Right atrium auricular region (tissue), 2 donors: ENCODE data around the gene PDE6A. TPM values are rescaled to one million over a fixed set of nuclear protein-coding genes. Genes with fewer than 3 reads are reported as not detected.
A peak's percentile ranks its signal among the peaks of the same experiment; 100 is the strongest.

Experiments
- DNase-seq: peaks from one replicate; pipeline ENCODE4 v3.0.0-alpha.2; 2019; ENCODE audit warnings: low spot score
- H3K27ac ChIP-seq, 2 donors: fragments of 200-600 bp; sonication (generic); 1 replicate in 1 of 2; 2 replicates in 1 of 2; pipeline ENCODE4 v1.5.1; 2016 to 2019
- H3K27me3 ChIP-seq, 2 donors: fragments of 200-600 bp; sonication (generic); one replicate each; pipeline versions ENCODE4 v1.5.1 to v1.6.0; 2017 to 2019
- H3K36me3 ChIP-seq: fragments of 200-600 bp; sonication (generic); one replicate; pipeline ENCODE4 v1.5.1; 2016
- H3K4me1 ChIP-seq, 2 donors: fragments of 200-600 bp; sonication (generic); one replicate each; pipeline versions ENCODE4 v1.5.1 to v1.6.0; 2017 to 2019
- H3K4me3 ChIP-seq, 2 donors: fragments of 200-600 bp; sonication (generic); 1 replicate in 1 of 2; 2 replicates in 1 of 2; pipeline ENCODE4 v1.5.1; 2017 to 2019; ENCODE audit warnings: mild to moderate bottlenecking in 1 of 2, moderate library complexity in 1 of 2
- H3K9me3 ChIP-seq, 2 donors: fragments of 200-600 bp; sonication (generic); one replicate each; pipeline ENCODE4 v1.5.1; 2019
- total RNA-seq, 2 donors: library from RNA; depleted of rRNA; stranded (reverse); fragments of >200 nt; gene quantifications; one replicate each; pipeline ENCODE4 v1.1.0, GENCODE V29; 2016
- TF ChIP-seq, protein P1 (sequence below), 2 donors: fragments of 200-600 bp; sonication (generic); IDR thresholded peaks; one replicate each; pipeline ENCODE4 v1.5.1; 2019; ENCODE audit warnings: antibody characterized with exemption in 2 of 2

Gene PDE6A
- total RNA-seq, result under 1 TPM in 1 of 2 donors, not detected in 1; 0.08 TPM

DNA sequence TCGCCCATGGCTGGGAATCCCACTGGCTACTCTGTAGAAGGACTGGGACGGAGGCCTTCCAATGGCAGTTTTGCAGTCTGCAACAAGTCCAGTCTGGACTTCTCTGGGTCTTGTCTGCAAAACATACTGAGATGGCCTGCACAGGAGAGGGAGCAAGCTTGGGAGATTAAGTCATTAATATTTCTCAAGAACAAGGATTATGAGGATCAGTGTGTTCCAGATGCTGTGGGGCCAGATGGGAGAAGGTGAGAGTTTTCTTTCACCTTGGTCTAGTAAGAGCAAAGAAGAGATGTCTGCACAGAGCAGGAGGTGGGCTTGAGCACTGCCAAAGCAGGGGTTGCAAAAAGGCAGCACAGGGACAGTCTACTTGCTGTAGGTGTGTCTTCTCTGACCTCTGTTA, at the start of gene PDE6A:
Gene PDE6A (minus strand): TSS at position 128 of the 400 bp plus-strand sequence. CDS start 120 bp downstream, at position 8.
- H3K36me3 ChIP-seq, result no peaks in the 10 kb centered on the region
- no peak for DNase-seq
- TF ChIP-seq, protein P1, sequence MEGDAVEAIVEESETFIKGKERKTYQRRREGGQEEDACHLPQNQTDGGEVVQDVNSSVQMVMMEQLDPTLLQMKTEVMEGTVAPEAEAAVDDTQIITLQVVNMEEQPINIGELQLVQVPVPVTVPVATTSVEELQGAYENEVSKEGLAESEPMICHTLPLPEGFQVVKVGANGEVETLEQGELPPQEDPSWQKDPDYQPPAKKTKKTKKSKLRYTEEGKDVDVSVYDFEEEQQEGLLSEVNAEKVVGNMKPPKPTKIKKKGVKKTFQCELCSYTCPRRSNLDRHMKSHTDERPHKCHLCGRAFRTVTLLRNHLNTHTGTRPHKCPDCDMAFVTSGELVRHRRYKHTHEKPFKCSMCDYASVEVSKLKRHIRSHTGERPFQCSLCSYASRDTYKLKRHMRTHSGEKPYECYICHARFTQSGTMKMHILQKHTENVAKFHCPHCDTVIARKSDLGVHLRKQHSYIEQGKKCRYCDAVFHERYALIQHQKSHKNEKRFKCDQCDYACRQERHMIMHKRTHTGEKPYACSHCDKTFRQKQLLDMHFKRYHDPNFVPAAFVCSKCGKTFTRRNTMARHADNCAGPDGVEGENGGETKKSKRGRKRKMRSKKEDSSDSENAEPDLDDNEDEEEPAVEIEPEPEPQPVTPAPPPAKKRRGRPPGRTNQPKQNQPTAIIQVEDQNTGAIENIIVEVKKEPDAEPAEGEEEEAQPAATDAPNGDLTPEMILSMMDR (IDR thresholded peaks at IDR 0.05), result no peak

GRCh38 chr5:149993471-149993870, 48.9 kb upstream of the PDE6A start:
- Histone ChIP-seq H3K9me3 (no peaks in the 10 kb centered on the region), H3K27me3 (no peaks in the 10 kb centered on the region), H3K27ac (no peak overlapping the region), H3K4me1 (peaks cover 0 to 4% of the 10 kb centered on the region in 2 donors), H3K4me3 (no peak overlapping the region), H3K36me3 (peaks cover 13% of the 10 kb centered on the region)
- TF ChIP-seq, protein P1 (IDR thresholded peaks at IDR 0.05), result no peak
- no peak for DNase-seq

More for the DNA sequence above, at the start of gene PDE6A:
- Histone ChIP-seq H3K4me3 (no peak within 1 kb of the TSS), H3K27ac (no peak within 1 kb of the TSS), H3K4me1 (no peaks in the 10 kb centered on the region), H3K9me3 (no peaks in the 10 kb centered on the region), H3K27me3 (no peaks in the 10 kb centered on the region)

- Histone ChIP-seq H3K4me3 (no peak overlapping the region), H3K9me3 (no peaks in the 10 kb centered on the region), H3K4me1 (peaks cover 0 to 4% of the 10 kb centered on the region in 2 donors), H3K27me3 (no peaks in the 10 kb centered on the region), H3K27ac (no peak overlapping the region), H3K36me3 (peaks cover 8% of the 10 kb centered on the region)
- peak; percentile 75 for DNase-seq
- TF ChIP-seq, protein P1 (IDR thresholded peaks at IDR 0.05), result peak; percentile 77 to 93
Measured at GRCh38 chr5:149990518-149991376, 46.2 kb upstream of the PDE6A start.

DNA sequence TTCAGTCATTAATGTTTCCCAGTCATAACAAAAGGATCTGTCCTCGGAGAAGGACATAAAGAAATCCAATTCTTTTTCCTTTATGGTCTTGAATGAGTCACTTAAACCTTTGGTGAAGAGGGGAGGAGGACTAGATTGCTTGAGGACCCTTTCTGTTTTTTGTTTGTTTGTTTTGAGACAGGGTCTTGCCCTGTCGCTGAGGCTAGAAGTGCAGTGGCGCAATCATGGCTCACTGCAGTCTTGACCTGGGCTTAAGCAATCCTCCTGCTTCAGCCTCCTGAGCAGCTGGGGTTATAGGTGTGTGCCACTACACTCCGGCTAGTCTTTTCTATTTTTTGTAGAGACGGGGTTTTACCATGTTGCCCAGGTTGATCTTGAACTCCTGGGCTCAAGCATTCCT, 43.5 kb upstream of the PDE6A start:
- DNase-seq, result no peak
- TF ChIP-seq, protein P1 (IDR thresholded peaks at IDR 0.05), result no peak

GRCh38 chr5:149982505-149982904, 37.9 kb upstream of the PDE6A start:
- H3K27me3 ChIP-seq, result no peaks in the 10 kb centered on the region
- H3K36me3 ChIP-seq, result peaks cover 23% of the 10 kb centered on the region
- H3K4me1 ChIP-seq, result no peaks in the 10 kb centered on the region
- no peaks in the 10 kb centered on the region for H3K9me3 ChIP-seq
- H3K4me3 ChIP-seq, result no peak overlapping the region
- H3K27ac ChIP-seq, result no peak overlapping the region
- TF ChIP-seq, protein P1 (IDR thresholded peaks at IDR 0.05), result no peak
- DNase-seq, result no peak

More for the DNA sequence above, 43.5 kb upstream of the PDE6A start:
- no peaks in the 10 kb centered on the region for H3K36me3 ChIP-seq
- no peak overlapping the region for H3K27ac ChIP-seq
- peaks cover 0 to 4% of the 10 kb centered on the region in 2 donors for H3K4me1 ChIP-seq
- no peak overlapping the region for H3K4me3 ChIP-seq
- H3K27me3 ChIP-seq, result no peaks in the 10 kb centered on the region
- H3K9me3 ChIP-seq, result no peaks in the 10 kb centered on the region
